ENCODE data around the gene MCC. TPM values are rescaled to one million over a fixed set of nuclear protein-coding genes. Genes with fewer than 3 reads are reported as not detected.

Gene MCC
- total RNA-seq, 1 donor from 2014 or later = 14.0 TPM

DNA sequence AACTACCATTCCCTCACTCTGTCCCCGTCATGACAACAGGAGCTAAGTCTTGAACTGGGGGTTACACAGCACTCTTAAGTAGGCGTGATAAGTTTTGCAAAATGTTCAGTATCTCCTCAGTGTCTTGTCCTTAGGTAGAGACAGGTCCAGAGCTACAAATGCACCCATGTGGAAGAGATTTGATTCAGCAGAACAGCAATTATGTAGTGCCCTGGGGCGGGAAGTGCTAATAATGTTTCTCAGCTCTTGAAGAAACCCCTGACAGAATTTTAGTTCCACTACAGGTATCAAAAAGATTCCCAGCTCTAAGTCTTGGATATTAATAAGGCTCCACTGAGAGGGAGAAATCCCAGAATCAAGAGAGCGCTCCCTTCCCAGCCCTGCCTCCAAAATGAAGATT lies 462.0 kb downstream of the MCC start:
- no peaks in the 10 kb centered on the region for H3K27me3 Mint-ChIP-seq (ENCODE audit: unreplicated experiment)
- TF ChIP-seq, protein P1, sequence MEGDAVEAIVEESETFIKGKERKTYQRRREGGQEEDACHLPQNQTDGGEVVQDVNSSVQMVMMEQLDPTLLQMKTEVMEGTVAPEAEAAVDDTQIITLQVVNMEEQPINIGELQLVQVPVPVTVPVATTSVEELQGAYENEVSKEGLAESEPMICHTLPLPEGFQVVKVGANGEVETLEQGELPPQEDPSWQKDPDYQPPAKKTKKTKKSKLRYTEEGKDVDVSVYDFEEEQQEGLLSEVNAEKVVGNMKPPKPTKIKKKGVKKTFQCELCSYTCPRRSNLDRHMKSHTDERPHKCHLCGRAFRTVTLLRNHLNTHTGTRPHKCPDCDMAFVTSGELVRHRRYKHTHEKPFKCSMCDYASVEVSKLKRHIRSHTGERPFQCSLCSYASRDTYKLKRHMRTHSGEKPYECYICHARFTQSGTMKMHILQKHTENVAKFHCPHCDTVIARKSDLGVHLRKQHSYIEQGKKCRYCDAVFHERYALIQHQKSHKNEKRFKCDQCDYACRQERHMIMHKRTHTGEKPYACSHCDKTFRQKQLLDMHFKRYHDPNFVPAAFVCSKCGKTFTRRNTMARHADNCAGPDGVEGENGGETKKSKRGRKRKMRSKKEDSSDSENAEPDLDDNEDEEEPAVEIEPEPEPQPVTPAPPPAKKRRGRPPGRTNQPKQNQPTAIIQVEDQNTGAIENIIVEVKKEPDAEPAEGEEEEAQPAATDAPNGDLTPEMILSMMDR (IDR thresholded peaks at IDR 0.05) = no peak
- DNase-seq (ENCODE audit: extremely low spot score, unreplicated experiment) = no peak
- no peak overlapping the region for H3K4me3 Mint-ChIP-seq (ENCODE audit: unreplicated experiment)
- H3K4me1 Mint-ChIP-seq (ENCODE audit: unreplicated experiment) = peaks cover 11% of the 10 kb centered on the region
- H3K9me3 Mint-ChIP-seq (ENCODE audit: unreplicated experiment) = no peaks in the 10 kb centered on the region
- peaks cover 33% of the 10 kb centered on the region for H3K36me3 Mint-ChIP-seq (ENCODE audit: unreplicated experiment)
- no peak overlapping the region for H3K27ac Mint-ChIP-seq (ENCODE audit: unreplicated experiment)

DNA sequence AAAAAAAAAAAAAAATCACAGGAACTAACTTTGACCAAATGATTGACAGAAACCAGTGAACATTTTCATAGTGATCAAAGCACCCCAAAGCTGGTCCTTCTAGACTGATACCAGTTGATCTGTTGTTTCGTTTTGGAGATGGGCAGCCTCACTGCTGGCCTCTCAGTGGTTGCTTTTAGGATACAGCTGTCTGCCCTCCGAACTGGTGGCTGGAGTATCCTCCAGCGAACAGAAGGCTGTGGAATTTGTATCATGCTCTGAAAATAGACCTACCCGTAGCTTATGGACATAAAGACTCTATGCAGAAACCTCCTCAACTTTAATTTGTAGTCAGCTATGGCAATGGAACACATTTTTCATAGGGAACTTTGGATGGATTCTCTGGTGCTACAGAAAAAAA lies 462.7 kb downstream of the MCC start:
- TF ChIP-seq, protein P1 (IDR thresholded peaks at IDR 0.05) = no peak
- no peaks in the 10 kb centered on the region for H3K27me3 Mint-ChIP-seq (ENCODE audit: unreplicated experiment)
- H3K4me3 Mint-ChIP-seq (ENCODE audit: unreplicated experiment) = no peak overlapping the region
- H3K27ac Mint-ChIP-seq (ENCODE audit: unreplicated experiment) = no peak overlapping the region
- peaks cover 33% of the 10 kb centered on the region for H3K36me3 Mint-ChIP-seq (ENCODE audit: unreplicated experiment)
- no peak for DNase-seq (ENCODE audit: extremely low spot score, unreplicated experiment)
- no peaks in the 10 kb centered on the region for H3K9me3 Mint-ChIP-seq (ENCODE audit: unreplicated experiment)
- H3K4me1 Mint-ChIP-seq (ENCODE audit: unreplicated experiment) = peaks cover 11% of the 10 kb centered on the region

DNA sequence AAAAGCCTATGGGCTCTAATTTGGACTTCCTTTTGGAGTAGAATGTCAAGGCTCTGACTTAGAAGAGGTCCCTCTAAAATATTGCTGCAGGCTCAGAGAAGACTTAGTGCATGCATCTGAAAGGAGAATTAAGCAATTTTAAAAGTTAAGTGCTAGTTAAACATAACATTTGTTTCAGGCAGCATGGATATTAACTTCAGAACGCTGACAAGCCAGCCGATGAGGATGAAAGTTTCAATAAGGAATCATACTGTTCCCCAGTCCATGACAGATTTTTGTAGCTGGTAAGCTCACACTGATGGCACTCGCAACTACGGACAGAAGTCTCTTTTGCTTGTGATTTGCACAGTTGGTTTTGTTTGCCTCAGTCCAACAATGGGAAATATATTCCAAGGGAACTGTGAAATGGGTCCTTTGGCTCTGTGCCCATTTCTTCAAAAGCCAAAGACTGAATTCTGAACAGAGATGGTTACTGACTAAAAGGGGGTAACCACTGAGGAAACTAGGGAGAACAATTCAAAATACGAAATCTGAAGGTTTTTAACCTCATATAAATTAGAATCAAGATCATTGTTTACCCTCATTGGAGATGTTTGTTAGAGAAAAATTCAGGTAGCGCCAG lies 464.1 kb downstream of the MCC start:
- TF ChIP-seq, protein P1 (IDR thresholded peaks at IDR 0.05) = no peak
- H3K9me3 Mint-ChIP-seq (ENCODE audit: unreplicated experiment) = no peaks in the 10 kb centered on the region
- H3K36me3 Mint-ChIP-seq (ENCODE audit: unreplicated experiment) = peaks cover 31% of the 10 kb centered on the region
- no peak overlapping the region for H3K27ac Mint-ChIP-seq (ENCODE audit: unreplicated experiment)
- H3K4me3 Mint-ChIP-seq (ENCODE audit: unreplicated experiment) = no peak overlapping the region
- DNase-seq (ENCODE audit: extremely low spot score, unreplicated experiment) = no peak
- H3K4me1 Mint-ChIP-seq (ENCODE audit: unreplicated experiment) = peaks cover 1% of the 10 kb centered on the region
- no peaks in the 10 kb centered on the region for H3K27me3 Mint-ChIP-seq (ENCODE audit: unreplicated experiment)

DNA sequence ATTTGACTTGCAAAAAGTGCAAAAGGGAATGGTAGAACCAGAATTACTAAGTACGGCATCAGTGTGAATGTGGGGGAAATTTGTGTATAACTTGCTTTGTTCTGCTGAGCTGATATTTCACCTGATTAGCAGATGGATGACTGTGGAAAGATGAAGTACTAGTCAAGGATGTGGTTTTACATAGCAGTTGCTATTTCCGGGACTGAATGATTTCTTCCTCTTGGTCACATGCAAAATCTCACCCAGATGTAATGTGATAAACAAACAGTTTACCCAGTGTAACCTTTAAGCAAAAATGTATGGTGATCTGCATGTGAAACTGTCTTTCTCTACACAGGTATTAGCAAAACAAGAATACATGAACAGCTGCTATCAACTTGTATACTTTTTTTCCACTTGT lies 465.6 kb downstream of the MCC start:
- no peaks in the 10 kb centered on the region for H3K27me3 Mint-ChIP-seq (ENCODE audit: unreplicated experiment)
- no peak overlapping the region for H3K27ac Mint-ChIP-seq (ENCODE audit: unreplicated experiment)
- peaks cover 38% of the 10 kb centered on the region for H3K36me3 Mint-ChIP-seq (ENCODE audit: unreplicated experiment)
- DNase-seq (ENCODE audit: extremely low spot score, unreplicated experiment) = no peak
- no peaks in the 10 kb centered on the region for H3K9me3 Mint-ChIP-seq (ENCODE audit: unreplicated experiment)
- TF ChIP-seq, protein P1 (IDR thresholded peaks at IDR 0.05) = no peak
- H3K4me1 Mint-ChIP-seq (ENCODE audit: unreplicated experiment) = peaks cover 1% of the 10 kb centered on the region
- H3K4me3 Mint-ChIP-seq (ENCODE audit: unreplicated experiment) = no peak overlapping the region

DNA sequence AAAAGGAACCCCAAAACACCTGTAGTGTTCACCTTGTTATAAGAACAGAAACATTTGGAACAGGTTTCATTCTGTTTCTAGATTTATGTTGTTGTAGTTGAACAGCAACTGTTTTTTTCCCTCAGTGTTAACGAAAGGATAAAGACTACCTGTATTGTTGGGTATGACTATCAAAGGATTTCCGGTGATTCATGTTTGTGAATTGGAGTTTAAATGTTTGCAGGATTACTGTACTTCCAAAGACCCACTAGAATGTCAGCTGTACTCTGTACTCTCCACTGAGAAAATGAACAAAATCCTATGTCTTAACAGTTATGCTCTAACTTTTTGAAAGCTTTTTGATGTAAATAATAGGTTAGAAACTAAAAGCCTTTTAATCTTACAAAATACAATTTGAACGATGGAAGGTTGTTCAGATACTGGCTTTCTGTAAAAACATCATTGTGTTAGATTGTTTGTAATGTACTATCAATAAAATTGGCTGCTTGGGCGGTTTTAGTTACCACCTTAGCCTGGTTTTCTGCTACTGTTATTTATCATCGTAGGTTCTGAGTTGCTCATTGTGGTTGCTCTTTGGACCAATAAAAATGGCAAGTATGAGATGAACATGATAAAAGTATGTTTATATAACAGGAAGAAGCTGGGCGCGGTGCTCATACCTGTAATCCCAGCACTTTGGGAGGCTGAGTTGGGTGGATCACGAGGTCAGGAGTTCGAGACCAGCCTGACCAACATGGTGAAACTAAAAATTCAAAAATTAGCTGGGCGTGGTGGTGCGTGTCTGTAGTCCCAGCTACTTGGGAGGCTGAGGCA lies 467.6 kb downstream of the MCC start:
- Mint-ChIP-seq H3K27ac (ENCODE audit: unreplicated experiment) (no peak overlapping the region), H3K36me3 (ENCODE audit: unreplicated experiment) (peaks cover 30% of the 10 kb centered on the region), H3K4me3 (ENCODE audit: unreplicated experiment) (no peak overlapping the region), H3K9me3 (ENCODE audit: unreplicated experiment) (no peaks in the 10 kb centered on the region), H3K4me1 (ENCODE audit: unreplicated experiment) (peaks cover 1% of the 10 kb centered on the region), H3K27me3 (ENCODE audit: unreplicated experiment) (no peaks in the 10 kb centered on the region)
- DNase-seq (ENCODE audit: extremely low spot score, unreplicated experiment) = no peak
- TF ChIP-seq, protein P1 (IDR thresholded peaks at IDR 0.05) = no peak

Data from osteocyte (in vitro differentiated cells).